Dendritic cell treated with granulocyte-macrophage colony-stimulating factor and Interleukin-4, amounts not matched to agents 40 ng/mL and 50 ng/mL, for 4 days (primary cell): Measurements from ENCODE around the gene FOXP1.
A peak's percentile ranks its signal among the peaks of the same experiment; 100 is the strongest.

Experiments used
- H3K27ac Mint-ChIP-seq: one replicate; pipeline ENCODE4 v1.8.0; 2022; ENCODE audit warnings: mild to moderate bottlenecking, mixed read lengths
- H3K27me3 Mint-ChIP-seq: one replicate; pipeline ENCODE4 v1.8.0; 2022; ENCODE audit warnings: mild to moderate bottlenecking, mixed read lengths
- H3K36me3 Mint-ChIP-seq: one replicate; pipeline ENCODE4 v1.8.0; 2022; ENCODE audit warnings: low read depth, mixed read lengths
- H3K4me1 Mint-ChIP-seq: one replicate; pipeline ENCODE4 v1.8.0; 2022; ENCODE audit warnings: low read depth, mixed read lengths
- H3K4me3 Mint-ChIP-seq: one replicate; pipeline ENCODE4 v1.8.0; 2022; ENCODE audit warnings: mild to moderate bottlenecking, moderate library complexity, mixed read lengths
- H3K9me3 Mint-ChIP-seq: one replicate; pipeline ENCODE4 v1.8.0; 2022; ENCODE audit warnings: mixed read lengths
- intact Hi-C: fragments of 100-400 bp; cut with micrococcal nuclease; formaldehyde crosslinking; loops from one replicate; pipeline ENCODE4 v1.15.0; 2022

The FOXP1 gene

GRCh38 chr3:71184252-71184651 is 399.3 kb downstream of the FOXP1 start:
- peaks cover 10% of the 10 kb centered on the region for H3K4me1 Mint-ChIP-seq
- H3K27ac Mint-ChIP-seq = no peak overlapping the region
- H3K36me3 Mint-ChIP-seq = no peaks in the 10 kb centered on the region
- H3K4me3 Mint-ChIP-seq = no peak overlapping the region
- intact Hi-C loops = no loop called here
- H3K9me3 Mint-ChIP-seq = no peaks in the 10 kb centered on the region
- no peaks in the 10 kb centered on the region for H3K27me3 Mint-ChIP-seq

- peaks cover 10% of the 10 kb centered on the region for H3K4me1 Mint-ChIP-seq
- intact Hi-C loops = no loop called here
These were observed 400.0 kb downstream of the FOXP1 start for GRCh38 chr3:71183549-71183948.

GRCh38 chr3:71180524-71180923 is 403.0 kb downstream of the FOXP1 start:
- Mint-ChIP-seq H3K4me3 (no peak overlapping the region), H3K27me3 (no peaks in the 10 kb centered on the region), H3K36me3 (no peaks in the 10 kb centered on the region), H3K27ac (no peak overlapping the region), H3K9me3 (no peaks in the 10 kb centered on the region), H3K4me1 (peaks cover 10% of the 10 kb centered on the region)
- intact Hi-C loops = no loop called here

More at GRCh38 chr3:71183549-71183948, 400.0 kb downstream of the FOXP1 start:
- Mint-ChIP-seq H3K27me3 (no peaks in the 10 kb centered on the region), H3K27ac (no peak overlapping the region), H3K4me3 (no peak overlapping the region), H3K9me3 (no peaks in the 10 kb centered on the region), H3K36me3 (no peaks in the 10 kb centered on the region)

- Mint-ChIP-seq H3K9me3 (no peaks in the 10 kb centered on the region), H3K36me3 (no peaks in the 10 kb centered on the region), H3K27me3 (no peaks in the 10 kb centered on the region), H3K4me3 (no peak overlapping the region), H3K27ac (no peak overlapping the region), H3K4me1 (peaks cover 25% of the 10 kb centered on the region)
- intact Hi-C loops = no loop called here
These were observed 406.2 kb downstream of the FOXP1 start for GRCh38 chr3:71177375-71177774.

GRCh38 chr3:71176366-71176765 is 407.2 kb downstream of the FOXP1 start:
- Mint-ChIP-seq H3K27me3 (no peaks in the 10 kb centered on the region), H3K4me3 (no peak overlapping the region), H3K4me1 (peaks cover 25% of the 10 kb centered on the region), H3K9me3 (no peaks in the 10 kb centered on the region), H3K36me3 (no peaks in the 10 kb centered on the region), H3K27ac (peak overlapping the region; percentile 6)
- intact Hi-C loops = no loop called here

GRCh38 chr3:71175691-71176365 is 407.7 kb downstream of the FOXP1 start:
- no peak overlapping the region for H3K27ac Mint-ChIP-seq

GRCh38 chr3:71172951-71173350 is 410.6 kb downstream of the FOXP1 start:
- Mint-ChIP-seq H3K27ac (no peak overlapping the region), H3K36me3 (peaks cover 5% of the 10 kb centered on the region)
- intact Hi-C loops = no loop called here

More at GRCh38 chr3:71175691-71176365, 407.7 kb downstream of the FOXP1 start:
- no peaks in the 10 kb centered on the region for H3K9me3 Mint-ChIP-seq
- H3K4me1 Mint-ChIP-seq = peaks cover 19% of the 10 kb centered on the region
- no peak overlapping the region for H3K4me3 Mint-ChIP-seq
- peaks cover under 1% of the 10 kb centered on the region for H3K36me3 Mint-ChIP-seq
- H3K27me3 Mint-ChIP-seq = no peaks in the 10 kb centered on the region
- intact Hi-C loops = no loop called here

GRCh38 chr3:71172189-71172588 is 411.3 kb downstream of the FOXP1 start:
- no peak overlapping the region for H3K4me3 Mint-ChIP-seq
- H3K27ac Mint-ChIP-seq = no peak overlapping the region
- no peaks in the 10 kb centered on the region for H3K9me3 Mint-ChIP-seq
- H3K4me1 Mint-ChIP-seq = peaks cover 15% of the 10 kb centered on the region
- H3K36me3 Mint-ChIP-seq = peaks cover 5% of the 10 kb centered on the region
- no peaks in the 10 kb centered on the region for H3K27me3 Mint-ChIP-seq
- intact Hi-C loops = no loop called here

More at GRCh38 chr3:71172951-71173350, 410.6 kb downstream of the FOXP1 start:
- Mint-ChIP-seq H3K4me3 (no peak overlapping the region), H3K4me1 (peaks cover 15% of the 10 kb centered on the region), H3K27me3 (no peaks in the 10 kb centered on the region), H3K9me3 (no peaks in the 10 kb centered on the region)

GRCh38 chr3:71171247-71171646 is 412.3 kb downstream of the FOXP1 start:
- no peaks in the 10 kb centered on the region for H3K9me3 Mint-ChIP-seq
- no peak overlapping the region for H3K27ac Mint-ChIP-seq

GRCh38 chr3:71168880-71169411 is 414.6 kb downstream of the FOXP1 start:
- no peak overlapping the region for H3K27ac Mint-ChIP-seq
- no peak overlapping the region for H3K4me3 Mint-ChIP-seq
- intact Hi-C loops = no loop called here
- H3K9me3 Mint-ChIP-seq = no peaks in the 10 kb centered on the region
- peaks cover 9% of the 10 kb centered on the region for H3K4me1 Mint-ChIP-seq
- H3K27me3 Mint-ChIP-seq = no peaks in the 10 kb centered on the region
- peaks cover 22% of the 10 kb centered on the region for H3K36me3 Mint-ChIP-seq

More at GRCh38 chr3:71171247-71171646, 412.3 kb downstream of the FOXP1 start:
- H3K36me3 Mint-ChIP-seq = peaks cover 15% of the 10 kb centered on the region
- H3K4me3 Mint-ChIP-seq = no peak overlapping the region
- H3K27me3 Mint-ChIP-seq = no peaks in the 10 kb centered on the region
- H3K4me1 Mint-ChIP-seq = peaks cover 15% of the 10 kb centered on the region
- intact Hi-C loops = no loop called here

GRCh38 chr3:71168121-71168721 is 415.3 kb downstream of the FOXP1 start:
- Mint-ChIP-seq H3K9me3 (no peaks in the 10 kb centered on the region), H3K36me3 (peaks cover 22% of the 10 kb centered on the region), H3K4me3 (no peak overlapping the region), H3K4me1 (peaks cover 2% of the 10 kb centered on the region), H3K27me3 (no peaks in the 10 kb centered on the region), H3K27ac (no peak overlapping the region)
- intact Hi-C loops = no loop called here

GRCh38 chr3:71166339-71167240 is 416.9 kb downstream of the FOXP1 start:
- Mint-ChIP-seq H3K27ac (no peak overlapping the region), H3K9me3 (no peaks in the 10 kb centered on the region), H3K4me3 (no peak overlapping the region), H3K4me1 (no peaks in the 10 kb centered on the region), H3K36me3 (peaks cover 22% of the 10 kb centered on the region), H3K27me3 (no peaks in the 10 kb centered on the region)
- intact Hi-C loops = no loop called here

- H3K27ac Mint-ChIP-seq = no peak overlapping the region
- no peaks in the 10 kb centered on the region for H3K4me1 Mint-ChIP-seq
- no peaks in the 10 kb centered on the region for H3K9me3 Mint-ChIP-seq
These were observed 418.6 kb downstream of the FOXP1 start for GRCh38 chr3:71164881-71165280.

More at GRCh38 chr3:71164881-71165280, 418.6 kb downstream of the FOXP1 start:
- no peaks in the 10 kb centered on the region for H3K27me3 Mint-ChIP-seq
- intact Hi-C loops = no loop called here
- peaks cover 17% of the 10 kb centered on the region for H3K36me3 Mint-ChIP-seq
- H3K4me3 Mint-ChIP-seq = no peak overlapping the region
